ENCODE results near the gene PIP4P1.
A peak's percentile ranks its signal among the peaks of the same experiment; 100 is the strongest.
"Not testable (repeated sequence)": the region's sequence is repeated elsewhere in the genome, so short reads cannot be mapped to it uniquely, and the experiment has no call there.

The PIP4P1 gene

GRCh38 chr14:20460458-20461224, 593 bp downstream of the PIP4P1 start:
- Mint-ChIP-seq H3K27me3 (no peaks in the 10 kb centered on the region), H3K9me3 (no peaks in the 10 kb centered on the region), H3K36me3 (ENCODE audit: low read depth) (peaks cover 28% of the 10 kb centered on the region), H3K4me3 (peak overlapping the region; percentile 94), H3K4me1 (ENCODE audit: low read depth) (peaks cover 43% of the 10 kb centered on the region), H3K27ac (peak overlapping the region; percentile 93)

- no peaks in the 10 kb centered on the region for H3K9me3 Mint-ChIP-seq
- peaks cover 38% of the 10 kb centered on the region for H3K4me1 Mint-ChIP-seq (ENCODE audit: low read depth)
- peak overlapping the region; percentile 70 for H3K27ac Mint-ChIP-seq
- no peaks in the 10 kb centered on the region for H3K27me3 Mint-ChIP-seq
- H3K36me3 Mint-ChIP-seq (ENCODE audit: low read depth): peaks cover 28% of the 10 kb centered on the region
- no peak overlapping the region for H3K4me3 Mint-ChIP-seq
Observed at GRCh38 chr14:20458031-20458789, 3.0 kb downstream of the PIP4P1 start.

- Mint-ChIP-seq H3K4me1 (ENCODE audit: low read depth) (peaks cover 42% of the 10 kb centered on the region), H3K27me3 (no peaks in the 10 kb centered on the region), H3K27ac (no peak overlapping the region), H3K9me3 (no peaks in the 10 kb centered on the region), H3K4me3 (no peak overlapping the region), H3K36me3 (ENCODE audit: low read depth) (peaks cover 38% of the 10 kb centered on the region)
Observed at GRCh38 chr14:20456971-20457370, 4.3 kb downstream of the PIP4P1 start.

DNA sequence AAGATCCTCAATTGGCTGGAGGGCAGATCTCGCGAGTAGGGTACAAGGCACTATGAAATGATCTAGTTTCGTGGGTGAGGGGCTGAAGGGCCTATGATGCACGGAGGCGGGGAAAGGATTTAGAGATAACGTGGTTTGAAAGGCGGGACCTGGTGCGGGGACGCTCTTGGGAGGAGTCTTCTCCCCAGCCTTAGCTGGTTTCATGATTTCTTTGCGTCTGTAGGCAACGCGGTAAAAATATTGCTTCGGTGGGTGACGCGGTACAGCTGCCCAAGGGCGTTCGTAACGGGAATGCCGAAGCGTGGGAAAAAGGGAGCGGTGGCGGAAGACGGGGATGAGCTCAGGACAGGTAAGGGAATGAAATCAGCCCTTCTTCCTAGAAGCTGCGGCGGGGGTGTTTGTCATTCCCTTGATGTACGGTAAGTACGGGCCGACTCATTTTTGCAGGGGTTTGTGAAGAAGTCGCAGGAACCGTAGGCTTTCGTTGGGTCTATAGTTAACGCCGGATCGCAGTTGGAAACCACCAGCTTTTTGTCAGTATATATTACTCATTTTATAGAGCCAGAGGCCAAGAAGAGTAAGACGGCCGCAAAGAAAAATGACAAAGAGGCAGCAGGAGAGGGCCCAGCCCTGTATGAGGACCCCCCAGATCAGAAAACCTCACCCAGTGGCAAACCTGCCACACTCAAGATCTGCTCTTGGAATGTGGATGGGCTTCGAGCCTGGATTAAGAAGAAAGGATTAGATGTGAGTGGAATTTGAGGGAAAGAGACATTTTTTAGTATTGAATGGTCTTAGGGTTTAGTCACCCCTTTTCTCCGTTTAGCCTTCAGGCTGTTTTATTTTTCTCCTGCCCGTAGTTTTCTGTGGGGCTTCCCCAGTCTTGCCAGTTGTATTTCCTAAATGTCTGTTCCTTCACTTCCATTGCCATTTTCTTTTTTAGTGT, 5.6 kb downstream of the PIP4P1 start:
- peaks cover 37% of the 10 kb centered on the region for H3K4me1 Mint-ChIP-seq (ENCODE audit: low read depth)
- H3K9me3 Mint-ChIP-seq: no peaks in the 10 kb centered on the region
- H3K4me3 Mint-ChIP-seq: no peak overlapping the region
- no peaks in the 10 kb centered on the region for H3K27me3 Mint-ChIP-seq
- peaks cover 41% of the 10 kb centered on the region for H3K36me3 Mint-ChIP-seq (ENCODE audit: low read depth)
- H3K27ac Mint-ChIP-seq: no peak overlapping the region

DNA sequence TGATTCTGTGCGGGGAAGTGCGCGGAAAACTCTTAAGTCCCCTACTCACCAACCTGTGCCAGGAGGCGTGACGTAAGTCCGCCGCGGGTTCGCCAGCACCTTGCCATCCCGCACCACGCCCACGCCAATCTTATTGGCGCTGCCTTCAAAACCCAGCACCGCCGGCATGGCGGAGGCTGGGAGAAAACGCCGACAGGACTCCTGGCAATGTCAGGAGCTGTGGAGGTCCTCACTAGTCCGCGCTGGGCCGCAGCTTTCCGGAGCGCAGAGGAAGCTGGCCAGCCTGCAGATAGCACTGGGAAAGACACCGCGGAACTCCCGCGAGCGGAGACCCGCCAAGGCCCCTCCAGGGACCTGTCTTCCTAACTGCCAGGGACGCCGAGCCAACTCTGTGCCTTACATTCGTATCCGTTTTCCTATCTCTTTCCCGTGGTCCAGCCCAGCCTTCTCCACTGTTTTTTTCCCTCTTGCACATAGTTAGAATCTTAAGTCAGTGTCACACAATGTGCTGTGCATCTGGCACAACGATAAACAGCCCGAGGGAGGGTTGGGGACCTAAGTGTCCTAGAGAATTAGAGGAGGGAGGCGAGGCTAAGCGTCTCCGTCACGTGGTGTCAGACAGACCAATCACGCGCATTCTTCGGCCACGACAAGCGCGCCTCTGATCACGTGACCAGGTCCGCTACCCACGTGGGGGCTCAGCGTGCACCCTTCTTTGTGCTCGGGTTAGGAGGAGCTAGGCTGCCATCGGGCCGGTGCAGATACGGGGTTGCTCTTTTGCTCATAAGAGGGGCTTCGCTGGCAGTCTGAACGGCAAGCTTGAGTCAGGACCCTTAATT, 6.5 kb downstream of the PIP4P1 start, which contains the start of the genes APEX1 and OSGEP:
APEX1 (plus strand) TSS at position 711 of the 839 bp plus-strand sequence. CDS start 420 bp downstream, outside the sequence.
OSGEP (minus strand) TSS at position 297 of the 839 bp plus-strand sequence; CDS start at position 168, 129 bp downstream.
- no peak within 1 kb of the TSS for H3K4me3 Mint-ChIP-seq
- peak within 1 kb of the TSS; percentile 18 for H3K27ac Mint-ChIP-seq
- no peaks in the 10 kb centered on the region for H3K9me3 Mint-ChIP-seq
- H3K4me1 Mint-ChIP-seq (ENCODE audit: low read depth): peaks cover 28% of the 10 kb centered on the region
- peaks cover 38% of the 10 kb centered on the region for H3K36me3 Mint-ChIP-seq (ENCODE audit: low read depth)
- H3K27me3 Mint-ChIP-seq: no peaks in the 10 kb centered on the region

DNA sequence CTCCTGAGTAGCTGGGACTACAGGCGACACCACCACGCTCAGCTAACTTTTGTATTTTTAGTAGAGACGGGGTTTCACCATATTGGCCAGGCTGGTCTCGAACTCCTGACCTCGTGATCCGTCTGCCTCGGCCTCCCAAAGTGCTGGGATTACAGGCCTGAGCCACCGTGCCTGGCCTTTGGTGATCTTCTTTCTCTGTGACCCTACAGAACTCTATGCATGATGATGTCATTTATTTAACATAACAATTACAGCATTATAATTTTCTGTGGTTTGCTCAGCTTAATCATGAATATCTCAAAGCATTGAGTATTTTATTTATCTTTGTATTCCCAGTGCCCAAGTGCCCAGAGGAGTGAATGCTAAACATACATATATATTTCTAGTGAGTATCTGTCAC, 8.4 kb downstream of the PIP4P1 start:
- H3K9me3 Mint-ChIP-seq, H3K27me3 Mint-ChIP-seq, H3K27ac Mint-ChIP-seq: not testable (repeated sequence)
- Mint-ChIP-seq H3K4me3 (peak overlapping the region; percentile 59), H3K36me3 (ENCODE audit: low read depth) (peaks cover 44% of the 10 kb centered on the region), H3K4me1 (ENCODE audit: low read depth) (peaks cover 14% of the 10 kb centered on the region)

DNA sequence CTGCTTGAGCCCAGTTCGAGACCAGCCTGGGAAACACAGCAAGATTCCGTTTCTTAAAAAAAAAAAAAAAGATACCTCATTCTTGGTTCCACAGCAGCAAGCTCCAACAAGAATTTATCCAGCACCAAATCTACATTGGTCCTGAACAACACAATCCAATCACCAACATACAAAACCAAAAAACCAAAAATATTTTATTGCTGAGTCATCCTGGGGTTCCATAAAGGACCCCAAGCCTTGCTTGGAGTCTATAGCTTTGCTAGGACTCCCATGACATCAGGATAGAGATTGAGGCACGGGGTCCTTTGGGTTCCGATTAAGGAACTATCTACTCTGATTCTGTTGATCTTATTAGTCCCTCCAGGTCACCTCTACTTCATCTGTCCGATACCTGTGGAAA, 14.3 kb downstream of the PIP4P1 start:
- H3K9me3 Mint-ChIP-seq: no peaks in the 10 kb centered on the region
- peak overlapping the region; percentile 42 for H3K27ac Mint-ChIP-seq
- H3K4me3 Mint-ChIP-seq: no peak overlapping the region
- H3K4me1 Mint-ChIP-seq (ENCODE audit: low read depth): peaks cover 5% of the 10 kb centered on the region
- peaks cover 55% of the 10 kb centered on the region for H3K36me3 Mint-ChIP-seq (ENCODE audit: low read depth)
- no peaks in the 10 kb centered on the region for H3K27me3 Mint-ChIP-seq

DNA sequence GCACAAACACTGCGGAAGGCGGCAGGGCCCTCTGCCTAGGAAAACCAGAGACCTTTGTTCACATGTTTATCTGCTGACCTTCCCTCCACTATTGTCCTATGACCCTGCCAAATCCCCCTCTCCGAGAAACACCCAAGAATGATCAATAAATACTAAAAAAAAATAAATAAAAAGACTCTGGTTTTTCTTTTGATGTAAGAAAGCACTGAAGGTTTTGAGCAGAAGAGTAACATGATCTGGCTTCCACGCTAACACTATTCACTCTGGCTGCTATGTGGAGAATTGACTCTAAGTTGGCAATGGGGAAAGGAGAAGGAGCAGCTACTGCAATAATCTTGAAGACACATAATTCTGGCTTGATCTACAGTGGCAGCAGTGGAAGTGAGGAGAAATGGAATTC, 17.6 kb downstream of the PIP4P1 start:
- H3K9me3 Mint-ChIP-seq, H3K27ac Mint-ChIP-seq, H3K4me3 Mint-ChIP-seq, H3K27me3 Mint-ChIP-seq: not testable (repeated sequence)
- Mint-ChIP-seq H3K36me3 (ENCODE audit: low read depth) (peaks cover 30% of the 10 kb centered on the region), H3K4me1 (ENCODE audit: low read depth) (peaks cover 26% of the 10 kb centered on the region)

DNA sequence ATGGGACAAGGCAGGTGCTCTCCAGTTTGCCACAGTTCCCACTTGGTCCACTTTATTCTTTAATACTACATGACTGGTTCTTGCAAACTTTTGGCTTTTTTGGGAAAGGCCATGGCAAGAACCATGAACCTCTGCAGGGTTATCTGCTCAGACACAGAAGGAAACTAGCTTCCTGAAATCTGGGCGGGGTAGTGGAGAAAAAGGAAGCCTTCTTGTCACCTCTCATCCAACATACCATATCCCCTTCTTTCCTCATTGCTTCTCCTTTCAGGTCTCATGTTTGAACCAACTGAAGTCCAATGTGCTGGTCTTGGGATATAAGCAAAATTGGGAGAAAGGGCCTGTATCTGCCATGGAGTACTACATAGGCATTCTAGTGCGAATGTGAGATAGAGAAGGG, 19.8 kb downstream of the PIP4P1 start:
- no peaks in the 10 kb centered on the region for H3K9me3 Mint-ChIP-seq
- no peaks in the 10 kb centered on the region for H3K27me3 Mint-ChIP-seq
- no peak overlapping the region for H3K4me3 Mint-ChIP-seq
- H3K4me1 Mint-ChIP-seq (ENCODE audit: low read depth): peaks cover 32% of the 10 kb centered on the region
- H3K27ac Mint-ChIP-seq: no peak overlapping the region
- H3K36me3 Mint-ChIP-seq (ENCODE audit: low read depth): peaks cover 8% of the 10 kb centered on the region

GRCh38 chr14:20440882-20441281, 20.4 kb downstream of the PIP4P1 start:
- H3K27me3 Mint-ChIP-seq: no peaks in the 10 kb centered on the region
- H3K36me3 Mint-ChIP-seq (ENCODE audit: low read depth): peaks cover 8% of the 10 kb centered on the region
- peak overlapping the region; percentile 36 for H3K4me3 Mint-ChIP-seq
- H3K9me3 Mint-ChIP-seq: no peaks in the 10 kb centered on the region
- peak overlapping the region; percentile 81 for H3K27ac Mint-ChIP-seq
- H3K4me1 Mint-ChIP-seq (ENCODE audit: low read depth): peaks cover 32% of the 10 kb centered on the region

GRCh38 chr14:20440465-20440864, 20.8 kb downstream of the PIP4P1 start:
- no peaks in the 10 kb centered on the region for H3K27me3 Mint-ChIP-seq
- H3K36me3 Mint-ChIP-seq (ENCODE audit: low read depth): peaks cover 8% of the 10 kb centered on the region
- H3K27ac Mint-ChIP-seq: peak overlapping the region; percentile 81
- H3K9me3 Mint-ChIP-seq: no peaks in the 10 kb centered on the region
- H3K4me1 Mint-ChIP-seq (ENCODE audit: low read depth): peaks cover 32% of the 10 kb centered on the region
- H3K4me3 Mint-ChIP-seq: peak overlapping the region; percentile 36

- H3K4me1 Mint-ChIP-seq (ENCODE audit: low read depth): peaks cover 32% of the 10 kb centered on the region
- peaks cover 8% of the 10 kb centered on the region for H3K36me3 Mint-ChIP-seq (ENCODE audit: low read depth)
- no peaks in the 10 kb centered on the region for H3K27me3 Mint-ChIP-seq
- H3K9me3 Mint-ChIP-seq: no peaks in the 10 kb centered on the region
- H3K27ac Mint-ChIP-seq: no peak overlapping the region
- H3K4me3 Mint-ChIP-seq: no peak overlapping the region
Observed at GRCh38 chr14:20438664-20439063, 22.6 kb downstream of the PIP4P1 start.

DNA sequence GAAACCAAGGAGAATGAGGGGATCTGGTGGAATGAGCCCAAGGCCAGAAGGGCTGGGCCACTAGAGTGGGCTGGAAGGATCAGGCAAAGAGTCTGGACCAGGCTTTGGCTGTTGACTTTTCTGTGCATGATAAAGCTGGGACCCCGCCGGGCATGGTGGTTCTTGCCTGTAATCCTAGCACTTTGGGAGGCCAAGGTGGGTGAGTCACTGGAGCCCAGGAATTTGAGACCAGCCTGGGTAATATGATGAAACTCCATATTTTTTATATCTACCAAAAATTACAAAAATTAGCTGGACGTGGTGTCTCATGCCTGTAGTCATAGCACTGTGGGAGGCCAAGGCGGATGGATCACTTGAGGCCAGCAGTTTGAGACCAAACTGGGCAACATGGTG, 24.9 kb downstream of the PIP4P1 start:
- H3K9me3 Mint-ChIP-seq: no peaks in the 10 kb centered on the region
- H3K4me1 Mint-ChIP-seq (ENCODE audit: low read depth): peaks cover 25% of the 10 kb centered on the region
- H3K4me3 Mint-ChIP-seq: no peak overlapping the region
- H3K36me3 Mint-ChIP-seq (ENCODE audit: low read depth): no peaks in the 10 kb centered on the region
- no peak overlapping the region for H3K27ac Mint-ChIP-seq
- no peaks in the 10 kb centered on the region for H3K27me3 Mint-ChIP-seq
